ENCODE results near the gene GABBR1.

Gene GABBR1

DNA sequence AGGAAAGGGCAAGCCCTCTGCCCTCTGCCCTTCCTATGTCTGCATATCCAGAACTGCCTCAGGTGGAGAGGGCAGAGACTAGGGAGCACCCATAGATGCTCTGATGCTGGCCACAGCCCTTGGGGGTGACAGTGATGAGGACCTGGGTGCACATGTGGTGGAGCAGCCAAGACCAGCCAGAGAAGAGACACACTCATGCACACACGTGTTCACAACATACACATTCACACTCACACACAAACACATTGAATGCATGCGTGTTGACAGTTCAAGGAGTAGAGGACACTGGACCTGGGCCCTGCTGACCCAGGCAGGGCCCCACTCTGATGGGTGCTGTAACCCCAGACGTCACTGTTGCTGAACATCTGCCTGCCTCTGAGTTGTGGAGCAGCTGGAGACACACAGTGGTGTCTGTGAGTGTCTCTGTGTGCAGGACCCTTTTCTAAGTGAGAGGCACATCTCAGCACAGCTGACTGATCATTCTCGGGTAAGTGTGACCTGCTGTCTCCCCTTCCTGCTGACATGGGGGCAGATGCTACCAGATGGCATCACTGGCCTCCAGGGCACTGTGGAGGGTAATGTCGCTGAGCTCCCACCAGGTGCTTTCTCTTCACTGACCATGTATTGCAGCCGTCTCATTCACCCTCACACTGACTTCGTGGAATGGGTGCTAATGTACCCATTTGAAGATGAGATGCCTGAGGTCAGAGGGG lies 115.1 kb downstream of the GABBR1 start:
- Histone ChIP-seq H3K36me3 (ENCODE audit: control insufficient read depth, insufficient read depth, low read length) (no peaks in the 10 kb centered on the region), H3K4me3 (ENCODE audit: insufficient read depth, low read depth, low read length) (no peak overlapping the region), H3K9me3 (ENCODE audit: control insufficient read depth, low read length) (no peaks in the 10 kb centered on the region), H3K4me1 (ENCODE audit: control insufficient read depth, insufficient read depth, low read length) (no peaks in the 10 kb centered on the region), H3K27me3 (ENCODE audit: control insufficient read depth, insufficient read depth, low read length, poor library complexity, severe bottlenecking) (no peaks in the 10 kb centered on the region), H3K27ac (ENCODE audit: insufficient read depth, low read depth, low read length, poor library complexity, severe bottlenecking) (no peak overlapping the region)
- WGBS, 2 experiments, result 91 to 92% methylated on average over 7 of the region's 7 CpGs

DNA sequence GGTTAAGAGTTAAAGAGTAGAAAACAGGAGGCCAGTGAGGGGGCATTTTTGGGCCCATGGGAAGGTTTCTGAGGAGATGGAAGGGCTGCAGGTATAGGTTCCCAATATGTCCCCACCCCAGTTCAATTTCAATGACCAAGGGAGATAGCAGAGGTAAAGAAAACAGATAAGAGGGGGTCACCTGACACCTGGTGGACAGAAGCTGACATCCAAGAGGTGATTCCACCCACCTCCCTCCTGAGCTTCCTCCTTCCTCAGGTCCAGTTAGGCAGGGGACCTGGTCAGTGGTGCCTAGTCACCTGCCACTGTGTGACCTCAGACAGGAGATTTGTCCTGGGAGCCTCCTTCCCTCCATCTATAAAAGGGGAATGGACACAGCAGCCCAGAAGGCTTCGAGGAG lies 115.7 kb downstream of the GABBR1 start:
- Histone ChIP-seq H3K27ac (ENCODE audit: insufficient read depth, low read depth, low read length, poor library complexity, severe bottlenecking) (no peak overlapping the region), H3K36me3 (ENCODE audit: control insufficient read depth, insufficient read depth, low read length) (no peaks in the 10 kb centered on the region), H3K4me3 (ENCODE audit: insufficient read depth, low read depth, low read length) (no peak overlapping the region), H3K9me3 (ENCODE audit: control insufficient read depth, low read length) (no peaks in the 10 kb centered on the region), H3K27me3 (ENCODE audit: control insufficient read depth, insufficient read depth, low read length, poor library complexity, severe bottlenecking) (no peaks in the 10 kb centered on the region), H3K4me1 (ENCODE audit: control insufficient read depth, insufficient read depth, low read length) (no peaks in the 10 kb centered on the region)
- 85 to 90% methylated on average over 1 of the region's 1 CpG for WGBS, 2 experiments

DNA sequence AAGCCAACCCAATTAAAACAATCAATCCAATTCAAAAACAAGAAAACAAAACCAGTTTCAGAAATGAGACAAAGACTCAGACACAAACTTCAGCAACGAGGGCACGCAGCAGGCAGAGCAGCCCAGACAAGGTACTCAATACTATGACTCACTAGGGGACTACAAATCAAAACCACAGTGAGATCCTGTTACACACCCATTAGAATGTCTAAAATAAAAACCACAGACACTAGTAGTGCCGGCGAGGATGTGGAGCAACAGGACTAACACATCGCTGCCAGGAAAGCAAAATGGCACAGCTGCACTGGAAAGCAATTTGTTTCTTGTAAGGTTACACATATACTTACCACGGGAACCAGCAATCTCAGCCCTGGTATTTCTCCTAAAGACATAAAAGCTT lies 116.9 kb downstream of the GABBR1 start:
- H3K27me3 ChIP-seq (ENCODE audit: control insufficient read depth, insufficient read depth, low read length, poor library complexity, severe bottlenecking), result no peaks in the 10 kb centered on the region
- H3K4me3 ChIP-seq (ENCODE audit: insufficient read depth, low read depth, low read length), result no peak overlapping the region
- H3K9me3 ChIP-seq (ENCODE audit: control insufficient read depth, low read length), result no peaks in the 10 kb centered on the region
- no peaks in the 10 kb centered on the region for H3K36me3 ChIP-seq (ENCODE audit: control insufficient read depth, insufficient read depth, low read length)
- WGBS, 2 experiments, result 94 to 95% methylated on average over 6 of the region's 6 CpGs
- no peak overlapping the region for H3K27ac ChIP-seq (ENCODE audit: insufficient read depth, low read depth, low read length, poor library complexity, severe bottlenecking)
- H3K4me1 ChIP-seq (ENCODE audit: control insufficient read depth, insufficient read depth, low read length), result no peaks in the 10 kb centered on the region

GRCh38 chr6:29510746-29511300 lies 122.2 kb downstream of the GABBR1 start:
- Histone ChIP-seq H3K9me3 (ENCODE audit: control insufficient read depth, low read length) (no peaks in the 10 kb centered on the region), H3K4me3 (ENCODE audit: insufficient read depth, low read depth, low read length) (no peak overlapping the region), H3K27me3 (ENCODE audit: control insufficient read depth, insufficient read depth, low read length, poor library complexity, severe bottlenecking) (no peaks in the 10 kb centered on the region), H3K4me1 (ENCODE audit: control insufficient read depth, insufficient read depth, low read length) (peaks cover 3% of the 10 kb centered on the region), H3K27ac (ENCODE audit: insufficient read depth, low read depth, low read length, poor library complexity, severe bottlenecking) (no peak overlapping the region), H3K36me3 (ENCODE audit: control insufficient read depth, insufficient read depth, low read length) (no peaks in the 10 kb centered on the region)
- 70 to 82% methylated on average over 2 of the region's 2 CpGs for WGBS, 2 experiments

DNA sequence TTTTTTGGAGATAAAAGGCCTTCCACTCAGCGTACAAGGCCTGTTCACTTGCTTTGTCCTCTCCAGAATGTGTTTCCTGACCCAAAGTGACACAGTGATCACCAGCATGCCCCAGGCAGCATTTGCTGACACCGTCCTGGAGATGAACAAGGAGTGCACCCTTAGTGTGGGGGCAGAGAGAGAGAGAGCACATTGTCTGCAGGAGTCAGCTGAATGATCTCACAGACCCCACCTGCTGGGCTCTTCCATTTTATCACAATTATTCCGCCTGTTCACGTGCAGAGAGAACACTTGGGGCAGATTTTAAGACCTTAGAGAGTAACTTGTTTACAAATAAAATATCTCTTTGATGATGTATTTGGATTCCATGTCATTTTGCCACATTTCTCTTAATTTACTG lies 122.8 kb downstream of the GABBR1 start:
- Histone ChIP-seq H3K36me3 (ENCODE audit: control insufficient read depth, insufficient read depth, low read length) (no peaks in the 10 kb centered on the region), H3K4me1 (ENCODE audit: control insufficient read depth, insufficient read depth, low read length) (peaks cover 3% of the 10 kb centered on the region), H3K9me3 (ENCODE audit: control insufficient read depth, low read length) (no peaks in the 10 kb centered on the region), H3K27me3 (ENCODE audit: control insufficient read depth, insufficient read depth, low read length, poor library complexity, severe bottlenecking) (no peaks in the 10 kb centered on the region), H3K27ac (ENCODE audit: insufficient read depth, low read depth, low read length, poor library complexity, severe bottlenecking) (no peak overlapping the region), H3K4me3 (ENCODE audit: insufficient read depth, low read depth, low read length) (no peak overlapping the region)
- 42 to 63% methylated on average over 2 to 4 of the region's 4 CpGs for WGBS, 2 experiments
